H1 (cell line): ENCODE data around the gene IGFBP4. TPM values are rescaled to one million over a fixed set of nuclear protein-coding genes. Genes with fewer than 3 reads are reported as not detected.

Experiments used
- ASH2L ChIP-seq: fragments of 200-600, 300-600 bp; sonication (generic); IDR thresholded peaks from one replicate; pipeline ENCODE4 v1.7.1; 2017; ENCODE audit warnings: low read length
- NANOG ChIP-seq: IDR thresholded peaks from 2 replicates; pipeline ENCODE4 v1.6.1; 2011; ENCODE audit warnings: low read length, low read depth, mild to moderate bottlenecking, inconsistent platforms; ENCODE audit not compliant: insufficient read depth, poor library complexity, severe bottlenecking
- POLR2AphosphoS5 ChIP-seq: IDR thresholded peaks from 2 replicates; pipeline ENCODE4 v1.6.1; 2011; ENCODE audit warnings: low read depth, low read length
- RFX5 ChIP-seq: IDR thresholded peaks from 2 replicates; pipeline ENCODE4 v1.6.1; 2011; ENCODE audit warnings: low read depth, low read length, improper control_type of control experiment, borderline replicate concordance
- RXRA ChIP-seq: IDR thresholded peaks from 2 replicates; pipeline ENCODE4 v1.6.1; 2011; ENCODE audit warnings: low read depth, mild to moderate bottlenecking, low read length, moderate library complexity; ENCODE audit not compliant: insufficient read depth
- SIX5 ChIP-seq: IDR thresholded peaks from 2 replicates; pipeline ENCODE4 v1.6.1; 2011; ENCODE audit warnings: mild to moderate bottlenecking, low read depth, low read length
- TBP ChIP-seq: IDR thresholded peaks from 2 replicates; pipeline ENCODE4 v1.6.1; 2011; ENCODE audit warnings: low read depth, low read length, improper control_type of control experiment
- ZNF274 ChIP-seq: IDR thresholded peaks from 2 replicates; pipeline ENCODE4 v1.7.0; 2012; ENCODE audit warnings: low read length, borderline replicate concordance; ENCODE audit errors: extremely low read depth
- polyA plus RNA-seq, 7 experiments: library from polyadenylated mRNA; depleted of rRNA in 3 of 7; stranded (reverse) in 5 of 7; unstranded in 2 of 7; fragments of >200 nt in 5 of 7; fragments of 200-250 nt in 2 of 7; gene quantifications; 1 replicate in 5 of 7; 2 replicates in 1 of 7; 4 replicates in 1 of 7; pipeline versions ENCODE4 v1.2.1 to v1.2.3, GENCODE V29; 2011 to 2013; ENCODE audit warnings: missing spikeins in 2 of 7, mixed read lengths in 2 of 7
- total RNA-seq: library from RNA; stranded (reverse); fragmentation: NEBNext Ultra II Directional; extraction: Animal tissue kit (Norgen Biotek cat#: 25700); gene quantifications from 2 replicates; pipeline ENCODE4 v1.2.1, GENCODE V29; 2021

IGFBP4 gene
- total and polyA plus RNA-seq, 2 of the 8 experiments (the other 6 are each of a cell fraction or from before 2014, with no cell fraction given): 85.5 to 105 TPM

DNA sequence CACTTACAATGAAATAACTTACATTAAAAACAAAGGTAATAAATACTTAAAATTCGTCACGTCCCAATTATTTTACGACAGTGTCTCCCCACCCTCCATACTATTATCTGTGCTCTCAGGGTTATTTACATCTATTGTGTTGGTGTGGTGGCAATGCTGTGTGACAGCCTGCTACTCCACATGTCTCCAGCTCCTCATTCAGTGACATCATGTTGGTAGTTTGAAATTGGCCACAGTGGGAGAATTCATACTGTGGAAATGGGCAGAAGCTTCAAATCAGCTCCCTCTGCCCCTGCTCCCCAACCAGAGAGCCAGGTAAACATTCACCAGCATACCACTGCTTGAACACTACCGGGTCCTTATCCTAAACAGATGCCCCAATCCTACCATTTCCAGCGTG, 51.9 kb downstream of the IGFBP4 start (continued):
- no peak for TF ChIP-seq ASH2L
- TF ChIP-seq TBP: no peak
- no peak for TF ChIP-seq NANOG
- no peak for TF ChIP-seq POLR2AphosphoS5
- no peak for TF ChIP-seq SIX5
- TF ChIP-seq RXRA: no peak
- no peak for TF ChIP-seq ZNF274
- TF ChIP-seq RFX5: no peak
- TF ChIP-seq, all 59 proteins: peak for 0
